Fibroblast of pulmonary artery (primary cell): ENCODE data around the gene CD9.

Source experiments
- DNase-seq: peaks from one replicate; pipeline ENCODE4 v3.0.0-alpha.2; 2010; ENCODE audit warnings: low read depth
- H3K4me3 ChIP-seq: replicated peaks from 2 replicates; pipeline ENCODE4 v1.5.1; 2011; ENCODE audit warnings: low read depth, mild to moderate bottlenecking, control low read depth, low read length, moderate library complexity
- CTCF ChIP-seq: IDR thresholded peaks from 2 replicates; pipeline ENCODE4 v1.5.1; 2011; ENCODE audit warnings: mild to moderate bottlenecking, control low read depth, low read length, inconsistent platforms; ENCODE audit errors: missing control alignments

CD9 gene

GRCh38 chr12:6237830-6238229, 37.6 kb downstream of the CD9 start:
- no peak overlapping the region for H3K4me3 ChIP-seq
- no peak for DNase-seq
- TF ChIP-seq CTCF: no peak

GRCh38 chr12:6238875-6239274, 38.7 kb downstream of the CD9 start:
- TF ChIP-seq CTCF: no peak
- no peak overlapping the region for H3K4me3 ChIP-seq
- no peak for DNase-seq

- TF ChIP-seq CTCF: no peak
- H3K4me3 ChIP-seq: no peak overlapping the region
- no peak for DNase-seq
Measured at GRCh38 chr12:6241495-6241894, 41.3 kb downstream of the CD9 start.

GRCh38 chr12:6249580-6249979, 49.4 kb downstream of the CD9 start:
- no peak for TF ChIP-seq CTCF
- no peak for DNase-seq
- no peak overlapping the region for H3K4me3 ChIP-seq

GRCh38 chr12:6250343-6250742, 50.1 kb downstream of the CD9 start:
- DNase-seq: peak; percentile 29
- no peak overlapping the region for H3K4me3 ChIP-seq
- TF ChIP-seq CTCF: no peak

GRCh38 chr12:6253278-6253677, 53.1 kb downstream of the CD9 start:
- DNase-seq: no peak
- TF ChIP-seq CTCF: no peak
- H3K4me3 ChIP-seq: no peak overlapping the region

GRCh38 chr12:6254491-6254890, 54.3 kb downstream of the CD9 start:
- no peak for DNase-seq
- TF ChIP-seq CTCF: no peak
- H3K4me3 ChIP-seq: no peak overlapping the region
